GM18873 (cell line): Measurements from ENCODE around the gene CSTF1.

Experiments used
- ATAC-seq: cut with Tn5 transposase; IDR thresholded peaks from one replicate; pipeline ENCODE4 v1.9.1; 2021; ENCODE audit warnings: mild to moderate bottlenecking, moderate library complexity, moderate number of reproducible peaks; ENCODE audit not compliant: unreplicated experiment, low FRiP score

CSTF1 gene

DNA sequence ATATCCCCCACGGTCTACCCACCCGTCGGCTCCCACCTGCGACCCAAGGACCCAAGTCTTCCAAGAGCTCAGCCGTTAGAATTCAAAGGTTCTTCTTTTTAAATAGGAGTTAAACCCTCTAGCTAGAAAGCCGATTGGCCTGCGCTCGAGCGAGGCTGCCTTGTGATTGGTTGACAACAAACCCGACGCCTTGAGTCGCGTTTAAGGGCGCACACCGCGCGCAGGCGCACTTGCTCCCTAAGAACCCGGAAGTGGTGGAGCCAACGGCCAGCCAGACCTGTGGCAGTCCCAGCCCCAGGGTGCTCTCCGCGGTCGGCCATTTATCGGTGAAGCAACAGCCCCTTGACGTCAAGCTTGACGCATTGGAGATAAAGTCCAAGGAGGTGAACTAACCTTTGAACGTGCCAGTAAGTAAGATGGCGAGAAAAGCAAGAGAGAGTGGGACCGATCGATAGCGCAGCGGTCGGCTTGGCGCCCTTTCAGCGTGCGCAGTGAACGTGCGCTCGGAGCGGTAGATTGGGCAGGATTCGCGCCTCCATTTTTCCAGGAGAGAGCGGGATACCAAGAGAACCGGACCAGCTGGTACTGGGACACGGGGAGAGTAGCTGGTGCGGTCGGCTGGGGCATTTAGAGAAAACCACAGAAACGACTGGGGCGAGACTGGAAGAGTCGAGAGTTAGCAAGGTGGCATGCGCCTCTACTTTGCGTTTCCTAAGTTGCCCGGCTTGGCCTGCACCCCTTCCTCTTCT lies at the start of gene CSTF1, which contains the start of gene AURKA:
Gene CSTF1, plus strand, starts transcription at position 514 of the 749 bp plus-strand sequence. CDS start 2,908 bp downstream, outside the sequence.
Gene AURKA, minus strand, starts transcription at position 84 of the 749 bp plus-strand sequence. CDS start 4,018 bp downstream, outside the sequence.
- peak; percentile 92 for ATAC-seq

- ATAC-seq, result no peak
Observed at GRCh38 chr20:56342783-56343182, 49.7 kb upstream of the CSTF1 start.

- no peak for ATAC-seq
Observed at GRCh38 chr20:56343861-56344381, 48.5 kb upstream of the CSTF1 start.

GRCh38 chr20:56345911-56346310 lies 46.5 kb upstream of the CSTF1 start:
- ATAC-seq, result no peak

GRCh38 chr20:56347628-56348304 lies 44.7 kb upstream of the CSTF1 start:
- ATAC-seq, result no peak

DNA sequence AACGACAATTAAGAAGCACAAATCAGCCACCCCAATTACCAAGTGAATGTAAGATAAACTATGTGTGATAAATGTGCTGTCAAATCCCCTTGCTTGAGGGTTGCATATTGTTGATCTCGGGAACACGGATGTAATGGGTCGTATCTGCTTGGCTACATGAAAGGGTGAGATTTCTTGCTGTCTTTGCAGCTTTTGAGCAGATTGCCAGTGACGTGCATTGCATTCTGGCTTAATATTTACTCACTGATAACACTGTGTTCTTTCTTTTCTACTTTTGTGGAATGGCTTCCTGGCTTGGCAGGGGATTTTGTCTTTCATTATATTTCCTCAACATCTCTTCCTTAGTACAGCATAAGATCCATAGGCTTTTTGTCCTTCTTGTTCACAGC lies 44.1 kb upstream of the CSTF1 start:
- ATAC-seq, result no peak

GRCh38 chr20:56348746-56349145 lies 43.7 kb upstream of the CSTF1 start:
- ATAC-seq, result no peak

GRCh38 chr20:56350842-56351241 lies 41.6 kb upstream of the CSTF1 start:
- no peak for ATAC-seq

DNA sequence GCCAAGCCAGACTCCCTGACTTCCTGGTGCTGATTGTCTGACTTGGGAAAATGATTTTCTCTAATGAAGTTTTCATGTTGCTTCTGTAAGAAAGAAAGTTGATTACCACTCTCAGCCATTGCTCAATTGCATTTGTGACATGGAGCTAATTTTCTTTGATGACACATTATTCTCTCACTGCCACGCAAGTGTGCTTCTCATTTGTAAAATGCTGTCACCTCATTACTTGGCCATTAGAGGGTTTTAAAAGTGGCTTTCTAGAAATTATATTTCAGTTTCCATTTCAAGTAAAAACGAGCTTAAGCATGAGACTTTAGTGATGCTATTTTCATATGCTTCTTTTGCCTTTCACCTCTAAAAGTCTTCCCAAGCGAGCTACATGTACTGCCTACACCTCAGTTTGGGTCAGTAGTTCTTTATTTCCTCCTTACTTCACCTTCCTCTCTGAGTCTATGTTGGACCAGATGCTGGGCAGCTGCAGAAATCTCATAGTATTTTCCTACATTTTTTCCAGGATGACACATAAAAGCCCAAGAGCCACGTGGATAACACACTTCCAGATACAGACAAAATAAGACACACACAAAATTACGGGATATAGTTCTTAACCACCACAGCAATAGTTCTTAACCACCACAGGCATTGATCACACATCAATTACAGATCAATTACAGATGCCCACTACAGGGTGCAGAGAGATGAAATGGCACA lies 39.9 kb upstream of the CSTF1 start:
- no peak for ATAC-seq

DNA sequence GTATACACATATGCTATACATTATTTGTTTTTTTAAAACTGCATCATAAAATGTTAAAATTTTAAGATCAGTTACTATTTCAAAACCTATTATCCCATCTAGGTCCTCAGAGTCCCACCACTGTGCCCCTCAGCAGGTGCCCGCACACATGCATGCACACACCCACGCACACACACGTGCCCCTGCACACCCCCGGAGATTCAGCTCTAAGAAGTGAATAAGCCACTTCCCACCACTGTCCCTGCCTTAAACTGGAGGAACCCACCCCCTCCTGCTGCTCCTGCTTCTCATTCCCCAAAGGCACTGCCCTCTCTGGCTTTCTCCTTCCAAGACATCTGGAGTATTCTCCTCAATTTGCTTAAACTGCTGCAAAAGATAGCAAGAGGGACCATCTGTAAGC lies 39.1 kb upstream of the CSTF1 start:
- ATAC-seq, result no peak

DNA sequence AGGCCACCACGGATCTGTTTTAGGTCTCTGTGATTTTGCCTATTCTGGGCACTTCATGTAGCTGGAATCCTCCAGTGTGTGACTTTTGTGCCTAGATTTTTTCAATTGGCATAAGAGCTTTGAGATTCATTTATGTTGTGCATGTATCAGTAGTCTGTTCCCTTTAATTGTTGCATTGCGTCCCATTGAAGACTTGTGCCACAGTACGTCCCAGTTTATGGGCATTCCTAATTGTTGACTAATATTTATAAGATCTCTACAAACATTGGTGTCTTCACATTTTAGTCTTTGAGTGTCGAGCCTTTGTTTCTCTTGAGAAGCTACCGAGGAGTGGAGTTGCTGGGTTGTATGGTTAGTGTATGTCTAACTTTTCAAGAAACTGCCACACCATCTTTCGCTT lies 34.4 kb upstream of the CSTF1 start:
- no peak for ATAC-seq

DNA sequence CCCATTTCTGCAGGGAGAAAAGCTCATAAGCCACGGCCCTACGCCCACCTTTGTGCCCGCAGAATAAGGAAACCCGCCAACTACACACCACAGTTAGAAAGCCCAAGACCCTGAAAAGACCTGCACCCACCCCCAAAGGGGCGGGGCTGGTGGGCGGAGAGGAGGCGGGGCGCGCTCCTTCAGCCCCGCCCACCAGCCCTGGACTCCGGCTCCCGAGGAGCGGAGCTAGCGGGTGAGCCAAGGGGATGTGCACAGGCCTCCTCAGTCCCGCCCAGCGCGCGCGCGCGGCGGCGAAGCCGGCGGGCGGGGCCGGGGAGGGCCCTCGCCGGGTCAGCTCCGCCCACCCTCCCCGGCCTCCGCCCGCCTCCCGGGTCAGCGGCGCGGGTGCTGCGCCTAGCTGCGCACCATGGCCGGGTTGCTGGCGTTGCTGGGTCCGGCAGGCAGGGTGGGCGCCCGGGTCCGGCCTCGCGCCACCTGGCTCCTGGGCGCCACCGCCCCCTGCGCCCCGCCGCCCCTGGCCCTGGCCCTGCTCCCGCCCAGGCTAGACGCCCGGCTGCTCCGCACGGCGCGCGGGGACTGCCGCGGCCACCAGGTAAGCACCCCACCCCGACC lies 33.7 kb upstream of the CSTF1 start, which contains the start of gene FAM210B:
Gene FAM210B, plus strand, starts transcription at position 375 of the 612 bp plus-strand sequence. Its CDS starts 32 bp downstream, at position 407.
- ATAC-seq, result peak; percentile 69

DNA sequence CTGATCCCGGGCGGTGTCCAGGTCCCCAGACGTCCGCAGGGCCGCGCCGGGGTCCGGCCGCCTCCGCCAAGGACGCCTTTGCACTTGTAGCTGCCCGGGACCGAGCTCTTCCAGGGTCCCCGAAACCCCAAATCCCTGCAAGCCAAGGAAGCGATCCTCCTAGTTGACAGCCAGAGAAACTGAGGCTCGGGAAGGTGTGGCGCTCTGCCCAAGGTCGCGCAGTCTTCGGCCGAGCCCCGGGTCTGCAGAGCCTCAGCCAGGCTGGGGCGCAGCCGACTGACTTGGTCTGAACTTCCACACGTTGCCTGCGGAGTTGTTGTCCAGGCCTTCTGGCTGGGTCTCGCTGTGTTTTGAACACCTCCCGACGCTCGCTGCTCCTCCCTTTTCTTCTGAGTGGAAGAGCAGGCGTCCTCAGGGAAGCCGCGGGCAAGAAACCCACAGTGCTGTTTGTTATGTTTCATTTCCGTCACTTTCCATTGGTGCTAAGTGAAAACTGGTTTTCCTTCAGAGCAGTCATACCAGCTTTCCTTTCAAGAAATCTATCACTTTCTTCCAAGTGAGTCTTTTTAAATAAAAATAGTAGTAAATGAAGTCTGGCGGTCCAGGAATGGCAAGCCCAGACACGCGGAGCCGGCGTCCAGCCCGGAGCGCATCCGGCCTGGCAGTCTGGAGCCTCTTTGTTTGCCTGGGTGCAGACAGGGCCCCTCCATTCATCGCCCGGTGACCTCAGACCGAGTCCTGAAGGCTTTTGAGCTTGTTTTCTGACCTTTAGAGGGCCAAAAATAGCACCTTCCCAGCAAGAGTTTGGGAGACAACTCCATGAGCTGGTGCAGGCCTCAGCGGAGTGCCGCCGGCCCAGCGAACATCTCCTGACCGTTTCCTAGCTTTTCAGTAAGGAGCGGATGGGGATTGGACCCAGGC lies 33.0 kb upstream of the CSTF1 start:
- ATAC-seq, result peak; percentile 28

DNA sequence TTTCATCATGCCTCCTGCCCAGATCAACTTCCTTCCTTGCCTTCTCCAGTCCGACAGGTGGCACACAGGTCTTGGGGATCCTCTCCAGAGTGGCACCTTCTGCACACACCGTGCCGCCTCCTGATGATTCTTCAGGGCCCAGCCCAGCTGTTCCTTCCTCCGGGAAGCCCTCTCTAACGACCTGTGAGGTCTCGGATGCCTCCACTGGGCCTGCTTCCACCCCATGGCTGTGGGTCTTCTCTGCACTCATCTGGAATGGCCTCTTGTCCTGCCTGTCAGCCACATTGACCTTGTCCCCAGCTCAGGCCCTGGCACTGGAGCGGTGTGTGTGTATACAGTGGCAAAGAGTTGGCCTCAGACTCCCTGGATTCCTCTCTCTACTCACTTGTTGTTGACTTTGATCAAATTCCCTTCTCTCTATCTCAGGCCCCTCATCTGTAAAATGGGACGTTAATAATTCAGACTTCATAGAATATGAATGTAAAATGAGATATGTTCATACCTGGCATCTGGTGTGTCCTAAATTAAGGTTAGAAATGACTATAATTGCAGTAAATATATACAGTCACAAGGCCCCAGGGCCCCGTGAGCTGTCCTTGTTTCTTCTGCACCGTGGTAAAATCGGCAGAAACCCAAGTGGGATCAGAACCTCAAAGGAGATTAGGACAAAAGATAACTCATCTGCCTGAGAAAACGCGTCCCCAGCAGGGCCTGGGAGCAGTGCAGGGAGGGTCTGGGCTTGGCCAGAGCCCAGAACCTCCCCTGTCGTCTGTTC lies 32.1 kb upstream of the CSTF1 start:
- no peak for ATAC-seq

DNA sequence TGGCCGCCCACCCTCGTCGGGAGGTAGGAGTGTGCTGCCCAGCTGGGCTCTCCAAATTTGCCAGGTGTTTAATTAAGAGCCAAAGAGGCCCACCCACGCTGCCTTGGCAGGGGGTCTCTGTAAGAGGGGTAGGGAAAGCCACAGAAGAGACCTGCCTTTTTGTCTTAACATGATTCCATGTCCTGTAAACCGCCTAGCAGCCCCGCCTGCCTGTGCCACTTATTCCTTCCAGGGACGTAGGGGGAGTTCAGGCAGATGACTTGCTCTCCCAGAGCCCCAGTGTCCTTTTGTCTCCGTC lies 31.6 kb upstream of the CSTF1 start:
- no peak for ATAC-seq

DNA sequence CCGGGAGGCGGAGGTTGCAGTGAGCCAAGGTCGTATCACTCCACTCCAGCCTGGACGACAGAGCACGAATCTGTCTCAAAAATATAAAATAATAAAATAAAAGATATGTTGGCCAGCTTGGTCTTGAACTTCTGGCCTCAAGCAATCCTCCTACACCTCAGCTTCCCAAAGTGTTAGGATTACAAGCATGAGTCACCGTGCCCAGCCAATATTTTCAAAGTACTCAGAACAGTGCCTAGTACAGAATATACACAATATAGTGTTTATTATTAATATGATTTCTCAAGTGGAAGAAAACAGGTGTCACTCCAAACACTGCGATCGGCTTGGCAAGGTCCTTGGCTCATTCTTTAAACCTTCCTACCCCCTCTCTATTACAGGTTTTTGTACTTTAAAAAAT lies 30.5 kb upstream of the CSTF1 start:
- no peak for ATAC-seq

DNA sequence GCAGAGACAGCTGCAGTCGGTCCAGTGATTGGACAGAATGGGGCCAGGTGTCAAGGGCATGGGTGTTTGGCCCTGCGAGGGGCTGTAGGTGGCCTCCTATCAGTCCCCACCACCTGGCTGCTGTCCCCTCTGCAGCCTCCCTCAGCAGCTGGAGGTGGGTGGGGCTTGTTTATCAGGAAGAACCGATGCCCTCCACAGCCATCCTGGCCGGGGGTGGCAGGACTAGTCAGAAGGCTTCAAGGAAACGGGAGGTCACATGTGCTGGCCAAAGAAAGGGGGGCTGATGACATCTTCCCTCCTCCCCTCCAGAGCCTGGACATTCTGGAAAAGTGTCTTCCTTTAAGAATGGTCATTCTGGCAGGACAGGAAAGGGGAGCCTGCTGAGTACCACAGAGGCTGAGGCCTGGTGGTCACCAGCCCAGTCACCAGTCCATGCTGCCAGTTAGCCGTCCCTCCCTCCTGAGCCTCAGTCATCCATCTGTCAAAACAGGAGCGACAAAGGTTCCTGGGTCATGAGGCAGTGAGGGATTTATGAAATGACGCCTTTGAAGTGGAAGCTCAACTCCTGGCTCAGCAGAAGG lies 29.5 kb upstream of the CSTF1 start:
- no peak for ATAC-seq

- no peak for ATAC-seq
Observed at GRCh38 chr20:56363491-56363890, 29.0 kb upstream of the CSTF1 start.
